ENCODE results near the gene STAT5A.
"Not testable (repeated sequence)": the region's sequence is repeated elsewhere in the genome, so short reads cannot be mapped to it uniquely, and the experiment has no call there.

GRCh38 chr17:42244116-42244515 lies 44.2 kb upstream of the STAT5A start:
- TF ChIP-seq, protein P1, sequence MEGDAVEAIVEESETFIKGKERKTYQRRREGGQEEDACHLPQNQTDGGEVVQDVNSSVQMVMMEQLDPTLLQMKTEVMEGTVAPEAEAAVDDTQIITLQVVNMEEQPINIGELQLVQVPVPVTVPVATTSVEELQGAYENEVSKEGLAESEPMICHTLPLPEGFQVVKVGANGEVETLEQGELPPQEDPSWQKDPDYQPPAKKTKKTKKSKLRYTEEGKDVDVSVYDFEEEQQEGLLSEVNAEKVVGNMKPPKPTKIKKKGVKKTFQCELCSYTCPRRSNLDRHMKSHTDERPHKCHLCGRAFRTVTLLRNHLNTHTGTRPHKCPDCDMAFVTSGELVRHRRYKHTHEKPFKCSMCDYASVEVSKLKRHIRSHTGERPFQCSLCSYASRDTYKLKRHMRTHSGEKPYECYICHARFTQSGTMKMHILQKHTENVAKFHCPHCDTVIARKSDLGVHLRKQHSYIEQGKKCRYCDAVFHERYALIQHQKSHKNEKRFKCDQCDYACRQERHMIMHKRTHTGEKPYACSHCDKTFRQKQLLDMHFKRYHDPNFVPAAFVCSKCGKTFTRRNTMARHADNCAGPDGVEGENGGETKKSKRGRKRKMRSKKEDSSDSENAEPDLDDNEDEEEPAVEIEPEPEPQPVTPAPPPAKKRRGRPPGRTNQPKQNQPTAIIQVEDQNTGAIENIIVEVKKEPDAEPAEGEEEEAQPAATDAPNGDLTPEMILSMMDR (conservative IDR thresholded peaks at IDR 0.05; ENCODE audit: low read depth, low read length): not testable (repeated sequence)
- not testable (repeated sequence) for TF ChIP-seq EZH2 (IDR thresholded peaks at IDR 0.05; ENCODE audit: borderline replicate concordance, low read depth, low read length, poor library complexity, severe bottlenecking)

Measured in A673 (cell line).